Heart right ventricle (tissue), 16 donors: ENCODE results near the gene CES5A. TPM values are rescaled to one million over a fixed set of nuclear protein-coding genes. Genes with fewer than 3 reads are reported as not detected.
A peak's percentile ranks its signal among the peaks of the same experiment; 100 is the strongest.
"Not testable (repeated sequence)": the region's sequence is repeated elsewhere in the genome, so short reads cannot be mapped to it uniquely, and the experiment has no call there.

Experiments
- ATAC-seq, 8 donors: fragments of 200-7000 bp; cut with Tn5 transposase; one replicate each; pipeline ENCODE4 v1.9.1; 2020; ENCODE audit warnings: mild to moderate bottlenecking in 8 of 8, moderate library complexity in 8 of 8, moderate number of reproducible peaks in 1 of 8
- DNase-seq, 2 donors: peaks; one replicate each; pipeline ENCODE4 v3.0.0-alpha.2; 2020
- H3K27ac ChIP-seq, 10 donors: fragments of 200-600 bp; sonication (generic) in 2 of 10; one replicate each; pipeline versions ENCODE4 v1.5.0 to v1.8.0; 2020 to 2022; ENCODE audit warnings: mild to moderate bottlenecking in 3 of 10
- H3K27me3 ChIP-seq, 7 donors: fragments of 200-600 bp; one replicate each; pipeline ENCODE4 v1.8.0; 2021 to 2022; ENCODE audit warnings: mild to moderate bottlenecking in 2 of 7
- H3K36me3 ChIP-seq, 9 donors: fragments of 200-600 bp; sonication (generic) in 1 of 9; one replicate each; pipeline versions ENCODE4 v1.5.0 to v1.8.0; 2020 to 2022; ENCODE audit warnings: mild to moderate bottlenecking in 2 of 9
- H3K4me1 ChIP-seq, 9 donors: fragments of 200-600 bp; sonication (generic) in 1 of 9; one replicate each; pipeline versions ENCODE4 v1.5.0 to v1.8.0; 2020 to 2022; ENCODE audit warnings: mild to moderate bottlenecking in 4 of 9
- H3K4me3 ChIP-seq, 10 donors: fragments of 200-600 bp; sonication (generic) in 2 of 10; one replicate each; pipeline versions ENCODE4 v1.5.0 to v1.8.0; 2020 to 2022; ENCODE audit warnings: mild to moderate bottlenecking in 7 of 10, moderate library complexity in 2 of 10
- H3K9me3 ChIP-seq, 11 donors: fragments of 200-600 bp in 10 of 11; sonication (generic) in 2 of 11; one replicate each; pipeline versions ENCODE4 v1.5.0 to v1.8.0; 2013 to 2022; ENCODE audit warnings: mild to moderate bottlenecking in 2 of 11, control low read depth in 1 of 11, moderate library complexity in 1 of 11
- CTCF ChIP-seq, 9 donors: fragments of 200-600 bp; sonication (generic) in 2 of 9; IDR thresholded peaks; one replicate each; pipeline versions ENCODE4 v1.5.0 to v1.8.0; 2021 to 2022; ENCODE audit warnings: antibody characterized with exemption in 9 of 9, mild to moderate bottlenecking in 5 of 9, moderate library complexity in 1 of 9
- WGBS, 2 donors: extraction: QIAGEN DNeasy Blood & Tissue Kit; methylation state at CpG; one replicate each; pipeline ENCODE4 v1.1.7; 2013; ENCODE audit warnings: inconsistent platforms in 1 of 2; 5-methylcytosine and 5-hydroxymethylcytosine counted together
- intact Hi-C, 10 donors: fragments of 100-400 bp; cut with DNase I; formaldehyde crosslinking; loops; one replicate each; pipeline versions ENCODE4 v1.11.1 to v1.14.2; 2022
- polyA plus RNA-seq, 2 donors: library from polyadenylated mRNA; stranded (reverse); fragments of 200-250 nt; gene quantifications; one replicate each; pipeline ENCODE4 v1.2.3, GENCODE V29; 2013
- total RNA-seq, 10 donors: library from RNA; stranded (reverse); fragmentation: NEBNext Ultra II Directional in 3 of 10; extraction: Animal tissue kit (Norgen Biotek cat#: 25700) in 3 of 10; gene quantifications; one replicate each; pipeline versions ENCODE4 v1.2.1 to v1.2.4, GENCODE V29; 2021 to 2023
- donor health status: Arrhythmogenic right ventricular cardiomyopathy.
- donor health status: ischemic (EF 13 %, LVEDD 7.1; RV severe dilation, severe dysfunction).
- donor health status: healthy with polysubstance abuse.
- donor health status: DM: no; HTN: yes; CAD: no.
- donor health status: DM: no; HTN: no; CAD: no.
- donor health status: ischemic (EF 25% LVEDD 6.9; RV normal size, moderate dysfunction).
- donor health status: ischemic (EF 25% LVEDD 5.7; RV mildly dilated, moderate dysfunction).
- donor health status: healthy.
- donor health status: DM: yes; HTN: yes; CAD: no.
- donor health status: Ischemic cardiomyopathy.
- donor health status: ischemic (EF 35%, LVEDD 5.7; RV mildly dilated, moderate dysfunction).
- donor health status: nonischemic (EF 11% LVEDD 7.7; RV severe dilation, severe dysfunction).
- donor health status: DM: yes; HTN: yes; CAD: no.
- donor health status: PGD.
- donor health status: ischemic (EF 29% LVEDD 5.4; RV normal size, mild dysfunction).
- donor health status: nonischemic (EF 23%, LVEDD 6.1; RV moderate dilation, normal function).

Gene CES5A
- total and polyA plus RNA-seq, 12 donors = 0.06 to 0.57 TPM; not detected in 10

- ATAC-seq = peak in 5 of 8 donors; percentile 32 to 71 (median 48)
- no peak for TF ChIP-seq CTCF (IDR thresholded peaks at IDR 0.05)
- peaks cover 0 to 21% (median 6%) of the 10 kb centered on the region in 9 donors for H3K4me1 ChIP-seq
- 27 to 44% methylated on average over 1 of the region's 1 CpG for WGBS, 2 donors
- H3K27me3 ChIP-seq = peaks cover 0 to 3% (median 0%) of the 10 kb centered on the region in 7 donors
- no peak overlapping the region for H3K4me3 ChIP-seq
- intact Hi-C loops = loop anchor here in 1 of 10 donors (10.0 kb wide), 1 partner anchor 71 kb away; no protein-coding TSS in a partner anchor
- DNase-seq = peak in 1 of 2 donors; percentile 20
- no peaks in the 10 kb centered on the region for H3K36me3 ChIP-seq
- H3K27ac ChIP-seq = no peak overlapping the region
- no peaks in the 10 kb centered on the region for H3K9me3 ChIP-seq
Measured at GRCh38 chr16:55835581-55835980, 39.6 kb downstream of the CES5A start.

- DNase-seq, H3K27ac ChIP-seq, H3K9me3 ChIP-seq, H3K4me3 ChIP-seq, H3K27me3 ChIP-seq, H3K36me3 ChIP-seq, ATAC-seq: not testable (repeated sequence)
- H3K4me1 ChIP-seq = peaks cover 0 to 21% (median 6%) of the 10 kb centered on the region in 9 donors
- intact Hi-C loops = loop anchor here in 1 of 10 donors (10.0 kb wide), 1 partner anchor 70 kb away; no protein-coding TSS in a partner anchor
- WGBS, 2 donors = 78 to 83% methylated on average over 3 of the region's 3 CpGs
Measured at GRCh38 chr16:55835173-55835572, 40.0 kb downstream of the CES5A start.

GRCh38 chr16:55834049-55834448 is 41.1 kb downstream of the CES5A start:
- no peak overlapping the region for H3K27ac ChIP-seq
- DNase-seq (no peak), ATAC-seq (no peak)
- H3K27me3 ChIP-seq = peaks cover 0 to 3% (median 0%) of the 10 kb centered on the region in 7 donors
- WGBS, 2 donors = 79 to 80% methylated on average over 7 of the region's 7 CpGs
- H3K36me3 ChIP-seq = no peaks in the 10 kb centered on the region
- intact Hi-C loops = loop anchor here in 3 of 10 donors (5.0 to 10.0 kb wide), 2 partner anchors 69 to 72 kb away; no protein-coding TSS in a partner anchor
- no peak overlapping the region for H3K4me3 ChIP-seq
- peaks cover 0 to 21% (median 6%) of the 10 kb centered on the region in 9 donors for H3K4me1 ChIP-seq
- TF ChIP-seq CTCF (IDR thresholded peaks at IDR 0.05) = no peak
- no peaks in the 10 kb centered on the region for H3K9me3 ChIP-seq

DNA sequence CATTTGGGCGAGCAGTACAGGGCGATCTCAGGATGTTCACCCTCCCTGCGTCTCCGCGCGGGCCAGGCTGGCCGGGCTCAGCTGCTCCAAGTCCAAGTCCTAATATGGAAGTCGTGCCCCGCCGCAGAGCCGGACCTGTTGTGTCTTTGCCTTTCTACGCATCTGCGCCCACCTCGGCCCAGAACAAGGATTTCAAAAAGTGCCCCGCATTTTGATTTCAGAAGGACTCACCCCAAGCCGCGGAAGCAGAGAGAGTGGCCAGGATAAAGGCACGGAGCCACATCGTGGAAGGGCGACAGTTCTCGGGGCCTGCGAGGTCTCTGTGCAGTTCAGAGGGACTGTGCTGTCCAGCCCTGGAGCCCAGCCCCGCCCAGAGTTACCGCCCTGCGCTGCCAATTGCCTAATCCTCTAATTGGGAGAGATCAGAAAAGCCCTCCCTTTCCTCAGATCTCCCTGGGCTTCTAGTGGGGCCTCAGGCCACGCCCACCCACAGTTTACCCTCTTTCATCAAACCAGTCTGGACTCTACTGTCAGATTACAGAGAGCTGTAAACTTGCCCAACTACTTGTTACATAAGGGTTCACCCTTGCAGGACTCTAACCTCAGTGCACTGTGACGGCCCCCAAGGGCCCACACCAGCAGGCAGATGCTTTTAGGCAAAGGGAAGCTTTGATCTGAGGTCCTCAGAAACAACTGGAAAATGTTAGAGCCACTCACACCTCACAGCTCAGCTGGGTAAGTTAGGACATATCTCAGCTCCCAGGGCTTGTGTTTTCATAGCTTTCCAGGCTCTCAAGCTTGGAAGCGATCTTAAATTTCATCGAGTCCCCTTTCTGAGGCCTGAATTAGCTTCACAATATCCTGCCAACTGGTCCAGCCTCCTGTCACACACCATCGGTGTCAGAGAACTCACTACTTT is 42.1 kb downstream of the CES5A start, which contains the start of gene CES1:
Gene CES1, minus strand, starts transcription at position 324 of the 919 bp plus-strand sequence. Its CDS starts 41 bp downstream, at position 283.
- TF ChIP-seq CTCF (IDR thresholded peaks at IDR 0.05) = no peak
- intact Hi-C loops = loop anchor here in 3 of 10 donors (5.0 to 10.0 kb wide), 2 partner anchors 68 to 71 kb away; no protein-coding TSS in a partner anchor
- Histone ChIP-seq H3K27me3 (peaks cover 0 to 6% (median 0%) of the 10 kb centered on the region in 7 donors), H3K4me1 (peaks cover 0 to 21% (median 6%) of the 10 kb centered on the region in 9 donors), H3K4me3 (peak within 1 kb of the TSS in 9 of 10 donors; percentile 2 to 47 (median 24)), H3K36me3 (no peaks in the 10 kb centered on the region), H3K9me3 (no peaks in the 10 kb centered on the region), H3K27ac (peak within 1 kb of the TSS in 7 of 10 donors; percentile 10 to 59 (median 40))
- ATAC-seq = peak; percentile 61 to 88 (median 75)
- 60 to 65% methylated on average over 30 of the region's 30 CpGs for WGBS, 2 donors
- peak; percentile 64 to 68 for DNase-seq
